Fibroblast of villous mesenchyme (primary cell): ENCODE results near the gene RAP1GAP. TPM values are rescaled to one million over a fixed set of nuclear protein-coding genes. Genes with fewer than 3 reads are reported as not detected.
A peak's percentile ranks its signal among the peaks of the same experiment; 100 is the strongest.

Experiments
- DNase-seq: peaks from one replicate; pipeline ENCODE4 v3.0.0-alpha.2; 2010; ENCODE audit warnings: low read depth
- H3K4me3 ChIP-seq: 2 replicates; pipeline ENCODE4 v1.5.1; 2011; ENCODE audit warnings: low read depth, mild to moderate bottlenecking, low read length
- CTCF ChIP-seq: IDR thresholded peaks from 2 replicates; pipeline ENCODE4 v1.5.1; 2012; ENCODE audit warnings: low read depth, mild to moderate bottlenecking, low read length; ENCODE audit not compliant: insufficient read depth
- total RNA-seq: library from RNA; depleted of rRNA; stranded (reverse); fragments of >200 nt; gene quantifications from 2 replicates; pipeline ENCODE4 v1.2.3, GENCODE V29; 2012

RAP1GAP gene
- total RNA-seq, 1 donor, result under 0.01 TPM

GRCh38 chr1:21691739-21692138, 22.6 kb upstream of the RAP1GAP start:
- no peak for TF ChIP-seq CTCF

GRCh38 chr1:21689661-21690372, 20.7 kb upstream of the RAP1GAP start:
- H3K4me3 ChIP-seq, result no peak overlapping the region
- no peak for DNase-seq

More at GRCh38 chr1:21691739-21692138, 22.6 kb upstream of the RAP1GAP start:
- no peak overlapping the region for H3K4me3 ChIP-seq
- no peak for DNase-seq

GRCh38 chr1:21687081-21687529, 17.9 kb upstream of the RAP1GAP start:
- H3K4me3 ChIP-seq, result no peak overlapping the region
- no peak for DNase-seq
- no peak for TF ChIP-seq CTCF

More at GRCh38 chr1:21689661-21690372, 20.7 kb upstream of the RAP1GAP start:
- no peak for TF ChIP-seq CTCF

GRCh38 chr1:21685946-21686678, 17.0 kb upstream of the RAP1GAP start:
- no peak for DNase-seq
- TF ChIP-seq CTCF, result no peak
- H3K4me3 ChIP-seq, result no peak overlapping the region

GRCh38 chr1:21681426-21681825, 12.3 kb upstream of the RAP1GAP start:
- H3K4me3 ChIP-seq, result no peak overlapping the region
- no peak for TF ChIP-seq CTCF
- no peak for DNase-seq

GRCh38 chr1:21680918-21681317, 11.8 kb upstream of the RAP1GAP start:
- peak; percentile 30 for DNase-seq
- TF ChIP-seq CTCF, result no peak
- H3K4me3 ChIP-seq, result no peak overlapping the region
